ENCODE data around the gene TERT.

GRCh38 chr5:1297243-1297642, 2.4 kb upstream of the TERT start:
- TF ChIP-seq EZH2 (IDR thresholded peaks at IDR 0.05; ENCODE audit: insufficient read depth, poor library complexity, severe bottlenecking) (no peak), EZH2phosphoT487 (IDR thresholded peaks at IDR 0.05; ENCODE audit: insufficient read depth, low read depth) (no peak)
